Measurements from ENCODE around the gene SLC4A9.

Gene SLC4A9, protein sequence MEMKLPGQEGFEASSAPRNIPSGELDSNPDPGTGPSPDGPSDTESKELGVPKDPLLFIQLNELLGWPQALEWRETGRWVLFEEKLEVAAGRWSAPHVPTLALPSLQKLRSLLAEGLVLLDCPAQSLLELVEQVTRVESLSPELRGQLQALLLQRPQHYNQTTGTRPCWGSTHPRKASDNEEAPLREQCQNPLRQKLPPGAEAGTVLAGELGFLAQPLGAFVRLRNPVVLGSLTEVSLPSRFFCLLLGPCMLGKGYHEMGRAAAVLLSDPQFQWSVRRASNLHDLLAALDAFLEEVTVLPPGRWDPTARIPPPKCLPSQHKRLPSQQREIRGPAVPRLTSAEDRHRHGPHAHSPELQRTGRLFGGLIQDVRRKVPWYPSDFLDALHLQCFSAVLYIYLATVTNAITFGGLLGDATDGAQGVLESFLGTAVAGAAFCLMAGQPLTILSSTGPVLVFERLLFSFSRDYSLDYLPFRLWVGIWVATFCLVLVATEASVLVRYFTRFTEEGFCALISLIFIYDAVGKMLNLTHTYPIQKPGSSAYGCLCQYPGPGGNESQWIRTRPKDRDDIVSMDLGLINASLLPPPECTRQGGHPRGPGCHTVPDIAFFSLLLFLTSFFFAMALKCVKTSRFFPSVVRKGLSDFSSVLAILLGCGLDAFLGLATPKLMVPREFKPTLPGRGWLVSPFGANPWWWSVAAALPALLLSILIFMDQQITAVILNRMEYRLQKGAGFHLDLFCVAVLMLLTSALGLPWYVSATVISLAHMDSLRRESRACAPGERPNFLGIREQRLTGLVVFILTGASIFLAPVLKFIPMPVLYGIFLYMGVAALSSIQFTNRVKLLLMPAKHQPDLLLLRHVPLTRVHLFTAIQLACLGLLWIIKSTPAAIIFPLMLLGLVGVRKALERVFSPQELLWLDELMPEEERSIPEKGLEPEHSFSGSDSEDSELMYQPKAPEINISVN

DNA sequence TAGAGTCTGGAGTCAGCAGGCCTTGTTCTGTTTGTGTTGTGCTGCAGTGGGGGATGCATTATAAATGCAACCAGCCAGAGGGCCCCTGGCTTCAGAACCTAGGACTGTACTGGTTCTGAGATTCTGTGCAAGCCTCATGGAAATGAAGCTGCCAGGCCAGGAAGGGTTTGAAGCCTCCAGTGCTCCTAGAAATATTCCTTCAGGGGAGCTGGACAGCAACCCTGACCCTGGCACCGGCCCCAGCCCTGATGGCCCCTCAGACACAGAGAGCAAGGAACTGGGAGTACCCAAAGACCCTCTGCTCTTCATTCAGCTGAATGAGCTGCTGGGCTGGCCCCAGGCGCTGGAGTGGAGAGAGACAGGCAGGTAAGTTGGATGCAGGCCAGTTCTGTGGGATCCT lies at the start of gene SLC4A9:
SLC4A9 (plus strand) TSS at position 94 of the 400 bp plus-strand sequence; CDS start at position 137, 43 bp downstream.
- no peak for DNase-seq (ENCODE audit: low spot score)

DNA sequence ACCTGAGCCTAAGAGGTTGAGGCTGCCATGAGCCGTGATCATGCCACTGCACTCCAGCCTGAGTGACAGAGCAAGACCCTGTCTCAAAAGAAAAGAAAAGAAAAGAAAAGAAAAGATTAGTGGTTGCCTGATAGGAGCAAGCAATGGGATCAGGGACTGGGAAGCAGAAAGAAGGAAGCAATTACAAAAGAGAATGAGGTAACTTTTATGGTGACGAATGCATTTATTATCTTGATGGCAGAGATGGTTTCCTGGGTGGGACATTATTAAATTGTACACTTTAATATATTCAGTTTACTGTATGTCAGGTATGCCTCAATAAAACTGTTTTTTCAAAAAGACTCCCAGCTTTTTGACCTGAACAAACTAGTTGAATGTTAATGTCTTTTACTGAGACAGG lies 49.6 kb upstream of the SLC4A9 start:
- DNase-seq (ENCODE audit: low spot score) = no peak

DNA sequence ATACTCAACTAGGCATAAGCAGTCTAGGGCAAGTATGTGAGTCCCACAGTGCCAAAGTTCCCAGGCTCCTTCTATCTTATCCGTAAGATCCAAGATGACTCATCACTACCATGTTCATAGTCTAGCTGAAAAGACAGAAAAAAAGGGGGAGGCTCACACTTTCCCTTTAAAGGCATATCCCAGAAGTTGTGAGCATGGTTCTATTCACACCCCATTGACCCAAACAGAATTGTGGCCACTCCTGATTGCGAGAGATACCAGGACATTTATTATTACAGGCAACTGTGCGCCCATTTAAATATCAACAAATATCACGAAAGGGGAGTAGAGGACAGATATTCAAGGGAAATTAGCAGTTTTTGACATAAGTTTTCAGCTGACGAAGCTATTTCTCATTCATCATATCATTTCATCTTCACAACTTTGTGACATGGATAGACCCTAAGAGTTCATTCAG lies 49.0 kb upstream of the SLC4A9 start:
- DNase-seq (ENCODE audit: low spot score) = no peak

DNA sequence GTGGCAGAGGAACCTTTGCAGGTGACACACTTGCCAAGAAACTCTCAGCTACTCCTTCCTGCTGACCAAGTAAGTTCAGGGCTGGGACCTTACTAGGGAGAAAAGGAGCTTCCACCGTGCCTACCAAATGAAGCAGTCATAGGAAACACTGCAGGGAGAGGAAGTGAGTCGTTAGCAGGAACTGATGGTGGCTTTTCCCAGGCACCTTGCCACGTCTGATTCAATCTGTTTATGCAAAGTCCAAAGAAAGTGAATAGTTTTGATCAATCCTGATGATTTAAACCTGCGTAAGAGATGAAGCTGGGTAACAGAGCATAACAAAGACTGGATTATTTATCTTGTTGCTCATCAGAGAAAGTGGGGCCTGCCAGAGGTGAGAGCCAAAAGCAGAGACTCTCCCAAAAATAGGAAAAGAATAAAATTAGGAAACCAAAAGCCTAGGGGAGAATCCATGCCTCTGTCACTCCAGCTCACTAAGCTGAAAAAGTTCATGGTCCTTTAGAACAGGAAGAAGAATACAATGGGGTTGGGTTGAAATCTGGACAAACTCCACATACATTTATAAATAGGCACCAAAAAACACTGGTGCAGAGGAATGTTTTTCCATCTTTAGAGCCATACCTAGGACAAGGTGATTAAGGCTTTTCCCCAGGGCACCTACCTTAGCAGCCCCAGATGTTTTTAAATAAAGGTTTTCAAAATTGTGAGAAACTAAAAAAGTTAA lies 47.8 kb upstream of the SLC4A9 start:
- DNase-seq (ENCODE audit: low spot score) = no peak

DNA sequence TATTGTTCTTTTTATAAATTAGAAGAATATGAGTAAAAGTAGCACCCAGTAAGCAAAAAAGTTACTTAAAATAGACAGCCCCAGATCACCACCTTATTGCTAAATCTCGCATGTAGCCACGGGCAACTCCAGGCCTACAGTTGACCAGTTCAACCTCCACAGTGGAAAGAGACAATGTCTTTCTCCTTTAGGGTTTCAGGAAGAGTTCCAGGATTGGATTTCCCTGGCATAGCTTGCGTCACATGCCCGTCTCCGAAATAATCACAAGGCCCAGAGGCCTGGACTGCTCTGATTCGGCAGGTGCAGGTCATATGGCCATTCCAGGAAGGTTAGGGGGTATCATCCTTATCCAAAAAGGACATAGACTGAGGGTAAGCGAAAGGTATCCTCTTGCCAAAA lies 47.2 kb upstream of the SLC4A9 start:
- DNase-seq (ENCODE audit: low spot score) = no peak

DNA sequence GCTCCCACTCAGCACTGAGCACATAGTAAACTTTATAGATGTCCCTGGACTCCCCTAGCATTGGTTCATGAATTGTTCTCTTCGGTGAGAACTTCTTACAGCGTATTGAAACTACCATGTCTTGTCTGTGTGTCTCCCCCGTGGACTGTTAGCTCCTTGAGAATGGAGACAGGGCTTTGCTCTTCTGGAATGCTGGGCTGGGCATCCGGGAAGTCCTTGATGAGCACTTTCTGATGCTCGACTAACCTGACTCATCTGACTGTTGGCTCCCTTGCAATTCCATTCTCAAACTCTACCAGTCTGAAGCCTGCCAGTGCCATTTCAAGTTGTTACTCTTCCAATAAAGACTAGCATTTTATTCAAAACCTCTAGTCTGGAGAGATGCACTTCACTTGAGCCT lies 42.1 kb upstream of the SLC4A9 start:
- DNase-seq (ENCODE audit: low spot score) = no peak

DNA sequence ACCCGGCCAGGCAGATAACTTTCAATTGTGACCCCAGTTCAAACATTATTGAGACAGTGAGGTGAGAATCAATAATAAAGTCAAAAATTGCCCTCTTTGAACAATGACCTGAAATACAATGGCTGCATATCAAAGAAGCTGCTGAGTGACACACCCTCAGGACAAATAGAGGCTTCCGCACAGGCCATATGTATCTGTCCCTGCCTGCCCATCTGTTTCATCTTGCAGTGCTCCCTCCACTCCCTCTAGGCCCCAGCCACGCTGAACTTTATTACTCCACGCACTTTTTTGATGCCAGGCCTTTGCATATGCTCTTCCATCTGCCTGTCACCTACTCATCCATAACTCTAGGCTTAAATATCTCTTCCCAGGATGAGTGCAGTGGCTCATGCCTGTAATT lies 41.2 kb upstream of the SLC4A9 start:
- no peak for DNase-seq (ENCODE audit: low spot score)

DNA sequence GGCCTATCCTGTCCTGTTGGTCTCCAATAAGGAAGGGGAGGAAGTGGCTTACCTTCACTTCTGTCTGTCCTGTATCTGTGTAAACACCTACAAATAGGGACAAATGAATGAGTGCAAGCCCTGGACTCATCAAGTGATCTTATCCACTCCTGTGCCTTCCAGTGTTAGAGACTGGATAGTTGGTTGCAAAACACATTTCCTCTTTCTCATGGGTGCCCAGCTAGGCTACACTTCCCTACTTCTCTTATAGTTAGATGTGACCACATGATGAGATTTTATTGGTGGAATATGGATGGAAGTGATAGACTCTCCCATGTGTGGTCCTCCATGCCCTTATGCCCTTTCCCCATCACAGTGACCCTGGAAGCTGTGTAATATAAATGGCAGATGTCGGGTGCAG lies 40.2 kb upstream of the SLC4A9 start:
- DNase-seq (ENCODE audit: low spot score) = no peak

DNA sequence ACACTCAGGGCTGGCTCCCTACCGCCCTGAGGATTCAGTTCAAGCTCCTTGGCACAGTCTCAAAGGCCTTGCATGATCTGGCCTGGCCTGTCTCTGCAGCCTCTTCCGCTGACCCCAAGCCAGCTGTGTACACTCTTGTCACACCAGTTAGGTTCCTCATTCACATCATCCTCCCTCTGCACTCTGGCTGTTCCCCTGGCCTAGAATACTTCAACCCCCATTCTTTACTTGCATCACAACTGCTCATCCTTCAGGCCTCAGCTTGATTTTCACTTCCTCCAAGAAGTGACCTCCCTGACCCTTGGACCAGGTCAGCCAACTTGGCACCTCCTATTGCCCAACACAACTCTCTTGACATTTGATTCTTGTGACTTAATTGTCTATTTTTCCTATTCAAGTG lies 38.2 kb upstream of the SLC4A9 start:
- no peak for DNase-seq (ENCODE audit: low spot score)

DNA sequence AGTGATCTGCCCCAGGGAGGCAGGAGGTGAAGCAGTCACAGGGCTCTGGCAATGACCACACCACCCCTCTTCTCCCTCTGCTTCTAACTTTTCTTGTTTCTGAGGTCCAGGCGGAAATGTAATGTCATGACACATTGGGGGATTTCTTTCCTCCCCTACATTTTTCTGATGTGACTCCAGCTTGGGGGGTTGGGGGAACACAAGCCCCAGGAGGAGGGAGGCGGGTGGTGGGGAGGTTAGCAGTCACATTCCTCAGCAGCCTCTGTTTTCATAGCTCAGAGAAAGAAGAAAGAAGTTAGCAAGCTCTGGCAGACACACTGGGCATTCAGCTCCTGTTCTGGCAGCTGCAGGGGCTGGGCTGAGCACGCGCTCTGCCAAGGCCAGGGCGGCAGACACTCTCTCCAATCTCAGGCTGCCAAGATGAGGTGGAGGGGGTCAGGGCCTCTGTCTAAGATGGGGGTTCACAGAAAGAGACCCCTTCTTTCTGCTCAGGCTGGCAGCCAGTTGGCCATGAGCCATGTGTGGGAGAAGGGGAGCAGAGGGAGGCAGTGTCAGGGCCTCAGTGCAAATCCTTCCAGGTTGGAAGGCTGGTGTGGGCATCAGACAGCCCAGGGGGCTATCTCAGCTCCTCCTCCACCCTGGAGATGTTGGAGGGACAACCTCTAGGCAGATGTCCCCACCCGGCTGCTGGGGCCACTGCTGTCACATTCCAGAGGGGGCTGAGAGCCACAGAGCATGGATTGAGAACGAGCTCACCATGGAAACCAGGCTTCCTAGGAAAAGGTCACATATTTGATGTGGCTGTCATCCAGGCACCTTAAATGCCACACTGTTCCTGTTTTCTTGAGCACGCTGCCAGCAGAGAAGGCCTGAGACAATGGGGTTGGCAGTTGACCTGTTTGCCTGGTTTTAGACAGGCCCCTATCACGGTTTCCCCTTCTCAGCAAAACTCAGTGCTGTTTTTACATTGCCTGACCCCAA lies 37.0 kb upstream of the SLC4A9 start:
- no peak for DNase-seq (ENCODE audit: low spot score)

DNA sequence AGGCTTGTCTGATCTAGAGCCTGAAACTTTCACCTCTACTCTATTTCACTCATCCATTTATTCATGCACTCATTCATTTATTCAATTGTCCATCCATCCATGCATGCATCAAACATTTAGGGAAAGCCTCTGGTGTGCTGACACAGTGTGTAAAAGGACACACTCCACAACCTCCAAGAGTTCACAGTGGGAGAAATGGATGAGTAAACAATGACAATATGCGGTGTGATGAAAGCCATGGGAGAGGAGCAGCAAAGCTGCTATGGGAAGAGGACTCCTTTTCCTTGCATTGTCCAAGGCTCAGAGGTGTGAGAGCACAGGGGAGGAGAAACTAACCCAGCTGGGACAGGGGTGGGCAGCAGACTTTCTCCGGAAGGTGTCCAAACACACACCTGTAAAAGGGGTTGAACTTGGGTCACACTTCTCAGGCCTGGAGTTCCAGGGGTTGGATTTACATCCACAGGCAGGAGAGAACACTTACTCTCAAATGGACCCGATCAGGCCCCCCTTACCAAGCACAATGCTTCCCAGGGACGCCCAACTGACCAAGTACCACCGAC lies 35.9 kb upstream of the SLC4A9 start:
- DNase-seq (ENCODE audit: low spot score) = no peak

DNA sequence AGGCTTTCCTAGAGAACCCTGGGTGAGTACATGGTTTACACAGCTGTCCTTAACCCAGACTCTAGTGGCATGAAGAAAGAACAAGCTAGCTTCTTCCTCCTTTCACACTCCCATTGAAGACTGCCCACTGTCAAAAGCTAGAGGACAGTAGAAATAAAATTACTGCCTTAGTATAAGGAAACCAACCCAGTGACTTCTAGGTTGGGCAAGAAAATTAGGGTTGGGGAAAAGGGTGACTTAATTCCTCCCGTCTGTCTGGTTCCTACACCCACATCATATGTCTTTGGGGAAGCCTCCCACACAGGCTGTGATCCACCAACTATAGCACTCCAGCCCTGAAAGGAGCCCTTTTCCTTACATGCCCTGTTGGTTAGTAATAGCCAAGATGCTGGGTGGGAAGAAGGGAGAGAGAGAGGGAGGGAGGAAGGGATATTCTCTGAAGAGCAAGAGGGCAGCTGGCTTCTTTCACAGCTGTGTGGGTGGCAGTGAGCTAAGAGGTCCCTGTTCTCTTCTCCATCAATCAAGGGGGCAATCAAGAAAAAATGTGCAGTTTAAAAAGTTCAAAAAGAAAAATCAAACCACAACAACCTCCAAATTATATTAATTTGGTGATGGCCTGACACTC lies 35.3 kb upstream of the SLC4A9 start:
- DNase-seq (ENCODE audit: low spot score) = no peak

DNA sequence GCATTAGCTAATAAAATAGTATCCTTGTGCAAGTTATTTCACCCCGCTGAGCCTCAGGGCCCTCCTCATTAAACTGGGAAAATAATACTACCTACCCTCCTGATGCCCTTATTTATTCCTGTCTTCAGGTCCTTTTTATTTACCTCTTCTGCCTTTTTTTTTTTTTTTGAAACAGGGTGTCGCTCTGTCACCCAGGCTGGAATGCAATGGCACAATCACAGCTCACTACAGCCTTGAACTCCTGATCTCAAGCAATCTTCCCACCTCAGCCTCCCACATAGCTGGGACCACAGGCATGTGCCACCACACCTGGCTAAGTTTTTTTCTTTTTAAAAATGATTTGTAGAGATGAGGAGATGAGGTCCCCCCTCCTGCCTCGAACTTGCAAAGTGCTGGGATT lies 34.5 kb upstream of the SLC4A9 start:
- no peak for DNase-seq (ENCODE audit: low spot score)

DNA sequence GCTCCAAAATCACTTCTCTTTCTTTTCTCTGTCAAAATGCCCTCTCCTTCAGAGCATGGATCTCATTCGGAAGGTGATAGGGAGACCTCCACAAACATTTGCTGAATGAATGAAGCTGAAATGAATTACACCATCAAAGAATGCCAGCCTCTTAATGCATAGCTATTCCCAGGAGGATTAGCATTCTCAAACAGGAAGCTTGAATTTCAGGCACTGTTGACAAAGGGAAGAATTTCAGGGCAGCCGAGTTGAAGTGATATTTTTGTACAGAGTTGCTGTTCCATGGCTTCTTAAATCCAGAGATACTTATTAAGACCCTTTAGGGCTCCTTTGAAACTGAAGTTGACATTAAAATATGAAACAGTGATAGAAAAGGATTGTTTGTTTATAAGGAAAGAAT lies 32.4 kb upstream of the SLC4A9 start:
- DNase-seq (ENCODE audit: low spot score) = no peak

DNA sequence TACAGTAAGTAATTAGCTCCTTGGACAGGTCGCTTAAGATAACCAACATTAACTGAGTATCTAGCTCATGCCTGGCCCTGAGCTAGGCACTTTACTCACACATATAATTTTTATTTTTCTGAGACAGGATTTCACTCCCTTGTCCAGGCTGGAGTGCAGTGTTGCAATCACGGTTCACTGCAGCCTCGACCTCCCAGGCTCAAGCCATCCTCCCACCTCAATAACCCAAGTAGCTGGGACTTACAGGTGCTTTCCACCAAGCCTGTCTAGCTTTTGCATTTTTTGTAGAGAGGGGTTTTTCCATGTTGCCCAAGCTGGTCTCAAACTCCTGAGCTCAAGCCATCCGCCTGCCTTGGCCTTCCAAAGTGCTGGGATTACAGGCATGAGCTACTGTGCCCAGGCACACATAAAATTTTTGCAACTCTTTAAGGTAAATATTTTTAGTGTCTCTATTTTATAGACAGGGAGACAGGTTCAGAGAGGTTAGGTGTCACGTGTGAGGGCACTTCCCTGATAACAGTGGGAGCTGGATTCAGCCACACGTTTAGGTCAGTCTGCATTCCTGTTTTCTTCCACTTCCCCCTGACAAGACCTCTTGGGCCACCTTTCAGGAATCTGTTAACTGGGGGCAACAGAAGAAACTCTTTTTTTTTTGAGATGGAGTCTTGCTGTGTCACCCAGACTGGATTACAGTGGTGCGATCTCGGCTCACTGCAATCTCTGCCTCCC lies 31.8 kb upstream of the SLC4A9 start:
- no peak for DNase-seq (ENCODE audit: low spot score)

DNA sequence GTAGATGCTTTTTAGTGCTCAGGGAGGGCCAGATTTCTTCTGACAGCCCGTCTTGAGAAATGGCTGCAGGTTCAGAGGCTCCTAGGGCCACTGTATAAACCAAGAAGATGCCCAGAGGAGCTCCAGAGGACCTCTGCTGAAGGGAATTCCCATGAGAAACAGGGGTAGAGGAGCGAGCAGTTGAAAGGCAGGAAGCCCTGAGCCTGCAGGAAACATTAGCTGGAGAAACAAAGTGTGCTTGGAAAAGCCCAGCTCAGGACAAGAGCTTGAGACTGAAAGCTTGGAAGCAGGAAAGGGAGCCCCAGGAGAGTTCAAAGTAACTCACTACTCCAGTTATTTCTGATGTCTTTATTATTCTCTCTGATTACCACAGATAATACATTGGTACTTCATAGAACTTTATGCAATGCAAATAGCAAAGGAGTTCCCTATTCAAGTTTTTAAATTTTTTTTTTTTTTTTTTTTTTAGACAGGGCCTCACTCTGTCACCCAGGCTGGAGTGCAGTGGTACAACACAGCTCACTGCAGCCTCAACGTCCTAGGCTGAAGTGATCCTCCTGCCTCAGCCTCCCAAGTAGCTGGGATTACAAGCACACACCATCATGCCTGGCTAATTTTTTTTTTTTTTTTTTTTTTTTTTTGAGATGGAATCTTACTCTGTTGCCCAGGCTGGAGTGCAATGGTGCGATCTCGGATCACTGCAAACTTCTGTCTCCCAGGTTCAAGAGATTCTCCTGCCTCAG lies 30.1 kb upstream of the SLC4A9 start:
- no peak for DNase-seq (ENCODE audit: low spot score)

DNA sequence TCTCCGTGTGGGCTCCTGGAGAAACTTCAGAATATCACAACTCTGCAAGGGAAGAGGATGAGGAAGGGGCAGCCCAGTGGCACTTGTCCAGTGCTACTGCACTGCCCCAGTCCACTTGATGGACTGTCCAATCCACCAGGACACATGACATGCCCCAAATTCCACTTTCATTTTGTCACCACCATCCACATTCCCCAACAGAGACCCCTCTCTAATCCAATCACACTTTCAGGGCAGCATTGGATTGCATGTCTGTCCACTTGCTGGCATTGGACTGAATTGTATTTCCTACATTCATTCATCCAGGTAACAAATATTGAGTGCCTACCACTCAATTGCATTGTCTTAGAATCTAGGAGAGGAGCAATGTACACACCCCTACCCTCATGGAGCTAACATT lies 28.4 kb upstream of the SLC4A9 start:
- no peak for DNase-seq (ENCODE audit: low spot score)

DNA sequence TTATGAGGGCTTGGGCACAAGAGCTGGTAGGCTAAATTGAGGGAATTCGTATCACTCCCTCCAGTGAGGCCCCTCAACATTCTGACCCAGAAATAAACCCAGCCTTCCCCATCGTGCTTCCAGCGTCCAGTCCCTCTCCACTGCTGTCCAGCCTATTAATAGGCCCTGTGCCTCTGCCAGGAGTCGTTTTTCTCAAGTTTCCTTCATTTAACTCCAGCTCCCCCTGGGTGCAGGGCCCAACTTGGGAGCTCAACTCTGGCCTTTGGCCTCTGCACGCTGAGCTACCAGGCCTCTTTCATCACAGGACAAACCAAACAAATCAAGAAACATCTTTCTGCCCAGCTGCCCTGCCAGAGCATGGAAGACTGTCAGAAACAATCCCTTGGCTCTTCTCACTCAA lies 23.6 kb upstream of the SLC4A9 start:
- DNase-seq (ENCODE audit: low spot score) = no peak

DNA sequence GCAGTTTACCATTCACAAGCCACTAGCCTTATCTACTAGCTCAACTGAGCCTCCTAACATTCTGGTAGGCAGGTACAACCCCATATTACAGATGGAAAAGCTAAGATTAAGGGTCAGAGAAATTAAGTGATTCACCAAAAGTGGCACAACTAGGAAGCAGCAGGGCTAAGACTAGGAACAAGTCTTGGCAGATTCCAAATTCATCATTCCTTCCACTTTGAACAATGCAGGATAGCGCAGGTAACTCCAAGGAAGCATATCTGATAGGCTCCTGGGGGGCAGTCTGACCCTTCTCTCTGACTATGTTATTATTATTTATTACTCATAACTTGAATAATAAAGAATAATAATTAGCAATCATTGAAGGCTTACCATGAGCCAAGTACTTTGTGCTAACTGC lies 22.1 kb upstream of the SLC4A9 start:
- DNase-seq (ENCODE audit: low spot score) = no peak

All from CD4-positive, alpha-beta T cell treated with Interleukin-6 at 100 ng/mL for 8 hours (primary cell).